GM12873 (cell line): ENCODE data around the gene TOM1.

ENCODE experiments used
- TF ChIP-seq, protein P1 (sequence below): IDR thresholded peaks from 2 replicates; pipeline ENCODE4 v1.5.1; 2012; ENCODE audit warnings: low read depth, mild to moderate bottlenecking, moderate library complexity, low read length, control low read depth; ENCODE audit not compliant: insufficient read depth; ENCODE audit errors: missing control alignments

The TOM1 gene

GRCh38 chr22:35325209-35325608 lies 25.5 kb downstream of the TOM1 start:
- TF ChIP-seq, protein P1, sequence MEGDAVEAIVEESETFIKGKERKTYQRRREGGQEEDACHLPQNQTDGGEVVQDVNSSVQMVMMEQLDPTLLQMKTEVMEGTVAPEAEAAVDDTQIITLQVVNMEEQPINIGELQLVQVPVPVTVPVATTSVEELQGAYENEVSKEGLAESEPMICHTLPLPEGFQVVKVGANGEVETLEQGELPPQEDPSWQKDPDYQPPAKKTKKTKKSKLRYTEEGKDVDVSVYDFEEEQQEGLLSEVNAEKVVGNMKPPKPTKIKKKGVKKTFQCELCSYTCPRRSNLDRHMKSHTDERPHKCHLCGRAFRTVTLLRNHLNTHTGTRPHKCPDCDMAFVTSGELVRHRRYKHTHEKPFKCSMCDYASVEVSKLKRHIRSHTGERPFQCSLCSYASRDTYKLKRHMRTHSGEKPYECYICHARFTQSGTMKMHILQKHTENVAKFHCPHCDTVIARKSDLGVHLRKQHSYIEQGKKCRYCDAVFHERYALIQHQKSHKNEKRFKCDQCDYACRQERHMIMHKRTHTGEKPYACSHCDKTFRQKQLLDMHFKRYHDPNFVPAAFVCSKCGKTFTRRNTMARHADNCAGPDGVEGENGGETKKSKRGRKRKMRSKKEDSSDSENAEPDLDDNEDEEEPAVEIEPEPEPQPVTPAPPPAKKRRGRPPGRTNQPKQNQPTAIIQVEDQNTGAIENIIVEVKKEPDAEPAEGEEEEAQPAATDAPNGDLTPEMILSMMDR: no peak

- TF ChIP-seq, protein P1: no peak
Observed at GRCh38 chr22:35326854-35327562, 27.3 kb downstream of the TOM1 start.

DNA sequence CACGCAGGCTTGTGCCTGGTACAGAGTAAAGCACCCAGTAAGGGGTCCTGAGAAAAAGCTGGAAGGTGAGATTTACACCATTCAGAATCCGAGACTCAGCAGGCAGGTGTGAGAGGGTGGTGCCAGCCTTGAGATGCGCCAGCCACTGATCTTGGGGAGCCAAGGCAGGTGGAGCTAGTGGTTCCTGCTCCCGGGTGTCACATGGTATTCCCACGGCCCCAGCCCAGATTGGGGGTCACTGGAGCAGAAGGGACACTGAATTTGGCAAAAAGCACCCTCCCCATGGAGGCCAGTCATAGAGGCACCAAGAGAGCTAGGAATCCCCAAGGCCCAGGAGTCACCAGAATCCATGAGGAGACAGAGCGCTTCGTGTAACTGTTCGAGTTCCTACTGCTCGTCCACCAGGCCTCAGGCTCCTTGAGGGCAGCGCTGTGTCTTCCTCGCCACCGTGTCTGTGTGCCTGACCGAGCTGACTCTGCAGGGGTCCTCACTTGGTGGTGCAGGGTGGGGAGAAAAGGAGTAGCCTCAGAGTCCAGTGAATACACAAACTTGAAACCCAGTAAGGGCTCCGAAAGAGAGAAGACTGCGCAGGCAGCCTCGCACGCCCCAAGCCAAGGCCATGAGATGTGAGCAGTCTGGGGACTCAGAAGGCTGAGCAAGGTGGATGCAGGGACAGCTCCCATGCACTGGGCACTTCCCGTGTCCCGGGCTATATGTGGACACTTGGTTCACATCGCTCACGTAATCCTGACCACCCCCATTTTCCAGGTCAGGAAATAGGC lies 28.2 kb downstream of the TOM1 start:
- TF ChIP-seq, protein P1: no peak

GRCh38 chr22:35328472-35328885 lies 28.8 kb downstream of the TOM1 start:
- TF ChIP-seq, protein P1: no peak

- TF ChIP-seq, protein P1: no peak
Observed at GRCh38 chr22:35329114-35329847, 29.6 kb downstream of the TOM1 start.

GRCh38 chr22:35330258-35330861 lies 30.7 kb downstream of the TOM1 start:
- TF ChIP-seq, protein P1: no peak
